Measurements from ENCODE around the gene CCKAR. TPM values are rescaled to one million over a fixed set of nuclear protein-coding genes. Genes with fewer than 3 reads are reported as not detected.

Gene CCKAR, protein sequence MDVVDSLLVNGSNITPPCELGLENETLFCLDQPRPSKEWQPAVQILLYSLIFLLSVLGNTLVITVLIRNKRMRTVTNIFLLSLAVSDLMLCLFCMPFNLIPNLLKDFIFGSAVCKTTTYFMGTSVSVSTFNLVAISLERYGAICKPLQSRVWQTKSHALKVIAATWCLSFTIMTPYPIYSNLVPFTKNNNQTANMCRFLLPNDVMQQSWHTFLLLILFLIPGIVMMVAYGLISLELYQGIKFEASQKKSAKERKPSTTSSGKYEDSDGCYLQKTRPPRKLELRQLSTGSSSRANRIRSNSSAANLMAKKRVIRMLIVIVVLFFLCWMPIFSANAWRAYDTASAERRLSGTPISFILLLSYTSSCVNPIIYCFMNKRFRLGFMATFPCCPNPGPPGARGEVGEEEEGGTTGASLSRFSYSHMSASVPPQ
- polyA plus RNA-seq (2012; ENCODE audit: insufficient read length, low read depth): not detected

DNA sequence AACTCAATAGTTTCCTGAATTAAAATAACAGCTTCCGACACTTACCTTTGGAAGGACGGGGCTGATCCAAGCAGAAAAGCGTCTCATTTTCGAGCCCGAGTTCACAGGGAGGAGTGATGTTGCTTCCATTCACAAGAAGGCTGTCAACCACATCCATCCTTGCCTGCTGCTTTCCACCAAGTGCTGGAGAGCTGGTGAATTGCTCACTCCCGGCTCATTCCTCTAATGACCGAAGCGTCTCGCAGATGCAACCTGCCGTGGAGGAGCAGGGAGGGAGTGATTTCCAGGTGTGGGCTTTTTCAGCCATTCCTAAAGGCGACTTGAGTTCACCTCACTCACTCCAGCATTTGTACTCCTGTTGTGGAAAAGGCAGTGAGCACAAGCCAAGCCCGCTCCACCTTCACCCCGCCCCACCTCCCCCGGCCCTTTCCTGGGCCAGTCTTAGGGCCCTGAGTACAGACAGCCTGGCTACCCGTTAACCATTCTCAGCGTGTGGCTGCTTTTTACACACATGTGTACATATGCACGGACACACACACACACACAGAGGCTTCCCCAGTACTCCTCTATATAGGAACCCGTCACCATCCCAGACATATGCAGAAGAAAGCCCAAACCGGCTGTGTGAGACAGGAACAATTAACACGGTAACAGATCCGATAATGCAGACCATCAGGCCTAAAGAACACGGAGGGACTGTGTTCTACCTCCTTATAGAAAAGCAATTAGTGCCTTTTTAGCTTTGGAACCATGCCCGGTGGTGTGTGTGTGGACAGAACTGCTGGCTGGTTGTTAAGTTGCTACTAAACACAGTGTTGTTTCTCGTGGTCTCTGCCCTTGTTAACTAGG lies at the start of gene CCKAR:
CCKAR (minus strand) TSS at position 374 of the 849 bp plus-strand sequence; CDS start at position 157, 217 bp downstream.
- TF ChIP-seq, protein P1, sequence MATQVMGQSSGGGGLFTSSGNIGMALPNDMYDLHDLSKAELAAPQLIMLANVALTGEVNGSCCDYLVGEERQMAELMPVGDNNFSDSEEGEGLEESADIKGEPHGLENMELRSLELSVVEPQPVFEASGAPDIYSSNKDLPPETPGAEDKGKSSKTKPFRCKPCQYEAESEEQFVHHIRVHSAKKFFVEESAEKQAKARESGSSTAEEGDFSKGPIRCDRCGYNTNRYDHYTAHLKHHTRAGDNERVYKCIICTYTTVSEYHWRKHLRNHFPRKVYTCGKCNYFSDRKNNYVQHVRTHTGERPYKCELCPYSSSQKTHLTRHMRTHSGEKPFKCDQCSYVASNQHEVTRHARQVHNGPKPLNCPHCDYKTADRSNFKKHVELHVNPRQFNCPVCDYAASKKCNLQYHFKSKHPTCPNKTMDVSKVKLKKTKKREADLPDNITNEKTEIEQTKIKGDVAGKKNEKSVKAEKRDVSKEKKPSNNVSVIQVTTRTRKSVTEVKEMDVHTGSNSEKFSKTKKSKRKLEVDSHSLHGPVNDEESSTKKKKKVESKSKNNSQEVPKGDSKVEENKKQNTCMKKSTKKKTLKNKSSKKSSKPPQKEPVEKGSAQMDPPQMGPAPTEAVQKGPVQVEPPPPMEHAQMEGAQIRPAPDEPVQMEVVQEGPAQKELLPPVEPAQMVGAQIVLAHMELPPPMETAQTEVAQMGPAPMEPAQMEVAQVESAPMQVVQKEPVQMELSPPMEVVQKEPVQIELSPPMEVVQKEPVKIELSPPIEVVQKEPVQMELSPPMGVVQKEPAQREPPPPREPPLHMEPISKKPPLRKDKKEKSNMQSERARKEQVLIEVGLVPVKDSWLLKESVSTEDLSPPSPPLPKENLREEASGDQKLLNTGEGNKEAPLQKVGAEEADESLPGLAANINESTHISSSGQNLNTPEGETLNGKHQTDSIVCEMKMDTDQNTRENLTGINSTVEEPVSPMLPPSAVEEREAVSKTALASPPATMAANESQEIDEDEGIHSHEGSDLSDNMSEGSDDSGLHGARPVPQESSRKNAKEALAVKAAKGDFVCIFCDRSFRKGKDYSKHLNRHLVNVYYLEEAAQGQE (IDR thresholded peaks at IDR 0.05; ENCODE audit: insufficient read depth in 1 of 2, low read depth in 2 of 2, low read length in 2 of 2): no peak
- no peak for TF ChIP-seq POLR2AphosphoS5 (IDR thresholded peaks at IDR 0.05; ENCODE audit: low read depth, low read length)
- no peak for TF ChIP-seq TAF1 (IDR thresholded peaks at IDR 0.05; ENCODE audit: borderline replicate concordance, insufficient read depth, low read length)
- no peak for TF ChIP-seq SIN3A (IDR thresholded peaks at IDR 0.05; ENCODE audit: borderline replicate concordance, insufficient read depth, low read length)
- TF ChIP-seq FOXP2 (optimal IDR thresholded peaks at IDR 0.05; ENCODE audit: borderline replicate concordance, extremely low read depth, extremely low read length, insufficient read depth): no peak

DNA sequence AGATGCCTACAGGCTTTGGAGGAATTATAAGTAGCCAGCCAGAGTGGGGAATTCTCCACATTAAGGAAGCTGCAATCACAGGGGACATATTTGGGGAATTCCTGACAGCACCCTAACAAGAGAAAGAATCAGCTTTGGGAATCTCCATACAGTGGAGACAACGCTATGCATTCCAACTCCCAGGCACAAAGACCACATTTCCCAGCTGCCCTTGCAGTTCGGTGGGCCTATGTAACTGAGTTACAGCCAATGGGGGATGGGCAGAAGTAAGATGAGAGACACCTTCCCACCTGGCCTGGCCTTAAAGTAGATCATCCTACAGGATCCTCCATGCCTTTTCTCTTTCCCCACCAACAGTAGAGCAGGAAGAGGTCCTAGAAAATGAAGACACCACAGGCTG lies 43.4 kb upstream of the CCKAR start:
- TF ChIP-seq, protein P1 (IDR thresholded peaks at IDR 0.05; ENCODE audit: insufficient read depth in 1 of 2, low read depth in 2 of 2, low read length in 2 of 2): no peak
- TF ChIP-seq FOXP2 (optimal IDR thresholded peaks at IDR 0.05; ENCODE audit: borderline replicate concordance, extremely low read depth, extremely low read length, insufficient read depth) (no peak), SIN3A (IDR thresholded peaks at IDR 0.05; ENCODE audit: borderline replicate concordance, insufficient read depth, low read length) (no peak), POLR2AphosphoS5 (IDR thresholded peaks at IDR 0.05; ENCODE audit: low read depth, low read length) (no peak), TAF1 (IDR thresholded peaks at IDR 0.05; ENCODE audit: borderline replicate concordance, insufficient read depth, low read length) (no peak)

DNA sequence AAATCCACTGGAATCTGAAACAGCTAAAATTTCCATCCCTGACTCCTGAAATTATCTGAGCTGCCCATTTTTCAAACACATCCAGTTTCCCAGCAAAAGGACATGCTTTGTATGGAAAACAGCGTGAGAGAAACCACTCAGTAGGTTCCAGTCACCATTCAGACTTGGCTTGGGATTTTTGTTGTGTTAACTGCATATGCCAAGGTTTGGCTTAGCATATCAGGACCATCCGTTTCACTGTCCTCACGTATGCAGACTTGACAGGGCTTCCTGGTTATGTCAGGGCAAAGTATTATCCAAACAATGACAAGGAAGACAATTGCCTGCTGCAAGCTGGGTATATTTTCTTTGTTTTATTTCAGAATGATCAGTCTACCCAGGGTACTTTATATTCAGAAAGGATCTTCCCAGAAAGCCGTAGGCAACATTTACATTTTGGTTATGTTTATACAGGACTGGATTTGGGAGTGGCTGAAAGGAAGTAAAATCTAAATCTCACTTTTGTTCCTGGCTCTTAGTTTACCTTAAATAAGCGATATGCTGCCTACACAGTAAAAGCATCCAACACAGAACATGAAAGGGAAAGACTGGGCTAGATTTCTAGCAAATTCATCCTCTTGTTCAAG lies 41.3 kb upstream of the CCKAR start:
- TF ChIP-seq SIN3A (IDR thresholded peaks at IDR 0.05; ENCODE audit: borderline replicate concordance, insufficient read depth, low read length): no peak

DNA sequence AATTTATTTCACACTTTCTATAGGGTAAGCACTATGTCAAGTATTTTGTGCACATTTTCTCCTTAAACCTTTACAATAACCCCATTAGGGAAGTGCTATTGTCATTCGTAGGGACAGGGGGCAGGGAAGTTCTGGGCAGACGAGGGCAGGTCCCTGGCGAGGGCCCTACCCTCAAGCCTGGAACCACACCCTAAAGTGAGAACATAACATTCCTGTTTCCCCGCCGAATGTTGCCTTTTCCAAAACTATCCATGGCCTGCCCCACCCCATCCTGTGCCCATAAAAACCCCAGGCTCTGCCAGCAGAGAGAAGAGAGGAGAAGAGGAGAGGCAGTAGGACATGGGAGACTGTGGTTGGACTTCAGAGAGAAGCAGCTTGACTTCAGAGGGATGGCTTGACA lies 39.8 kb upstream of the CCKAR start:
- TF ChIP-seq FOXP2 (optimal IDR thresholded peaks at IDR 0.05; ENCODE audit: borderline replicate concordance, extremely low read depth, extremely low read length, insufficient read depth): no peak
- TF ChIP-seq, protein P1 (IDR thresholded peaks at IDR 0.05; ENCODE audit: insufficient read depth in 1 of 2, low read depth in 2 of 2, low read length in 2 of 2): no peak
- no peak for TF ChIP-seq SIN3A (IDR thresholded peaks at IDR 0.05; ENCODE audit: borderline replicate concordance, insufficient read depth, low read length)
- TF ChIP-seq TAF1 (IDR thresholded peaks at IDR 0.05; ENCODE audit: borderline replicate concordance, insufficient read depth, low read length): no peak
- no peak for TF ChIP-seq POLR2AphosphoS5 (IDR thresholded peaks at IDR 0.05; ENCODE audit: low read depth, low read length)

DNA sequence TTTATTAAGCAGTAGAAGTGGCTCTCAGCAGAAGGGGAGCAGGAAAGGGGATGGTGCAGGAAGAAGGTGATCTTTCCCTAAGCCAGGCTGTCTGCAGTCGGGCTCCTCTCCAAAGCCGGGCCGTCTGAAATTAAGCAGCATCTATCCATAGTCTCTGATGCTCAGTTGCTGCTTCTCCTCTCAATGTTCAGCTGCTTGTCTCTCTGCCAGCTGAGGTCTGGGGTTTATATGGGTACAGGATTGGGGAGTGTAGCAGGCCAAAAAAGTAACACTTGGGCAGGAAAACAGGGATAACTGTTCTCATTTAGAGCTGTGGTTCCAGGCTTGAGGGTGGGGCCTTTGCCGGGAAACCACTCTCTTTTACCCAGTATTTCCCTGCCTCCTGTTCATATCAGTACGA lies 39.2 kb upstream of the CCKAR start:
- no peak for TF ChIP-seq FOXP2 (optimal IDR thresholded peaks at IDR 0.05; ENCODE audit: borderline replicate concordance, extremely low read depth, extremely low read length, insufficient read depth)
- TF ChIP-seq, protein P1 (IDR thresholded peaks at IDR 0.05; ENCODE audit: insufficient read depth in 1 of 2, low read depth in 2 of 2, low read length in 2 of 2): no peak
- no peak for TF ChIP-seq SIN3A (IDR thresholded peaks at IDR 0.05; ENCODE audit: borderline replicate concordance, insufficient read depth, low read length)
- no peak for TF ChIP-seq TAF1 (IDR thresholded peaks at IDR 0.05; ENCODE audit: borderline replicate concordance, insufficient read depth, low read length)
- TF ChIP-seq POLR2AphosphoS5 (IDR thresholded peaks at IDR 0.05; ENCODE audit: low read depth, low read length): no peak

All from PFSK-1 (cell line).